ENCODE results near the gene YES1.

Gene YES1

GRCh38 chr18:811182-811891, 705 bp downstream of the YES1 start:
- ChIA-PET POLR2A (no interaction called here), CTCF (interaction anchor here (0.7 to 1.4 kb wide), 3 partner anchors 19 to 100 kb away, joined by 3 to 7 read pairs (median 5); no protein-coding TSS in a partner anchor)
- peak overlapping the region; percentile 91 for H3K4me3 ChIP-seq (ENCODE audit: low read depth, low read length)
- peak overlapping the region; percentile 81 for H3K27ac ChIP-seq (ENCODE audit: extremely low read depth, low read depth, low read length)
- H3K9me3 ChIP-seq (ENCODE audit: control insufficient read depth, insufficient read depth, low read depth, low read length) = no peaks in the 10 kb centered on the region
- no peaks in the 10 kb centered on the region for H3K36me3 ChIP-seq (ENCODE audit: control insufficient read depth in 2 of 2, insufficient read depth in 1 of 2, low read length in 2 of 2)
- peaks cover 17% of the 10 kb centered on the region for H3K4me1 ChIP-seq (ENCODE audit: control insufficient read depth, insufficient read depth, low read length)
- TF ChIP-seq, protein P1, sequence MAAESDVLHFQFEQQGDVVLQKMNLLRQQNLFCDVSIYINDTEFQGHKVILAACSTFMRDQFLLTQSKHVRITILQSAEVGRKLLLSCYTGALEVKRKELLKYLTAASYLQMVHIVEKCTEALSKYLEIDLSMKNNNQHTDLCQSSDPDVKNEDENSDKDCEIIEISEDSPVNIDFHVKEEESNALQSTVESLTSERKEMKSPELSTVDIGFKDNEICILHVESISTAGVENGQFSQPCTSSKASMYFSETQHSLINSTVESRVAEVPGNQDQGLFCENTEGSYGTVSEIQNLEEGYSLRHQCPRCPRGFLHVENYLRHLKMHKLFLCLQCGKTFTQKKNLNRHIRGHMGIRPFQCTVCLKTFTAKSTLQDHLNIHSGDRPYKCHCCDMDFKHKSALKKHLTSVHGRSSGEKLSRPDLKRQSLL (tag by site-specific recombination; IDR thresholded peaks at IDR 0.05) = no peak
- TF ChIP-seq ZNF132 (tag by site-specific recombination; IDR thresholded peaks at IDR 0.05; ENCODE audit: borderline replicate concordance) = no peak
- peak; percentile 51 for TF ChIP-seq PRDM1 (tag by site-specific recombination; IDR thresholded peaks at IDR 0.05)
- peak; percentile 66 for TF ChIP-seq SP2 (tag by site-specific recombination; IDR thresholded peaks at IDR 0.05)
- peak; percentile 41 for TF ChIP-seq PRDM4 (tag by site-specific recombination; IDR thresholded peaks at IDR 0.05)
- no peak for TF ChIP-seq RBAK (tag by site-specific recombination; IDR thresholded peaks at IDR 0.05)
- TF ChIP-seq, protein P2, sequence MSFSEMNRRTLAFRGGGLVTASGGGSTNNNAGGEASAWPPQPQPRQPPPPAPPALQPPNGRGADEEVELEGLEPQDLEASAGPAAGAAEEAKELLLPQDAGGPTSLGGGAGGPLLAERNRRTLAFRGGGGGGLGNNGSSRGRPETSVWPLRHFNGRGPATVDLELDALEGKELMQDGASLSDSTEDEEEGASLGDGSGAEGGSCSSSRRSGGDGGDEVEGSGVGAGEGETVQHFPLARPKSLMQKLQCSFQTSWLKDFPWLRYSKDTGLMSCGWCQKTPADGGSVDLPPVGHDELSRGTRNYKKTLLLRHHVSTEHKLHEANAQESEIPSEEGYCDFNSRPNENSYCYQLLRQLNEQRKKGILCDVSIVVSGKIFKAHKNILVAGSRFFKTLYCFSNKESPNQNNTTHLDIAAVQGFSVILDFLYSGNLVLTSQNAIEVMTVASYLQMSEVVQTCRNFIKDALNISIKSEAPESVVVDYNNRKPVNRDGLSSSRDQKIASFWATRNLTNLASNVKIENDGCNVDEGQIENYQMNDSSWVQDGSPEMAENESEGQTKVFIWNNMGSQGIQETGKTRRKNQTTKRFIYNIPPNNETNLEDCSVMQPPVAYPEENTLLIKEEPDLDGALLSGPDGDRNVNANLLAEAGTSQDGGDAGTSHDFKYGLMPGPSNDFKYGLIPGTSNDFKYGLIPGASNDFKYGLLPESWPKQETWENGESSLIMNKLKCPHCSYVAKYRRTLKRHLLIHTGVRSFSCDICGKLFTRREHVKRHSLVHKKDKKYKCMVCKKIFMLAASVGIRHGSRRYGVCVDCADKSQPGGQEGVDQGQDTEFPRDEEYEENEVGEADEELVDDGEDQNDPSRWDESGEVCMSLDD (tag by site-specific recombination; IDR thresholded peaks at IDR 0.05) = 0 out of 2 replicates have a peak, but pooled peaks have one; percentile 21
- TF ChIP-seq ZNF112 (tag by site-specific recombination; IDR thresholded peaks at IDR 0.05) = no peak
- peak; percentile 82 for TF ChIP-seq ZNF335 (tag by site-specific recombination; conservative IDR thresholded peaks at IDR 0.05)
- TF ChIP-seq ZNF2 (tag by site-specific recombination; IDR thresholded peaks at IDR 0.05) = no peak
- no peak for TF ChIP-seq ZNF513 (tag by site-specific recombination; IDR thresholded peaks at IDR 0.05)
- 0 out of 2 replicates have a peak, but pooled peaks have one; percentile 59 for TF ChIP-seq ZNF501 (tag by site-specific recombination; IDR thresholded peaks at IDR 0.05)
- no peak for TF ChIP-seq AEBP2 (tag by site-specific recombination; IDR thresholded peaks at IDR 0.05; ENCODE audit: borderline replicate concordance)
- TF ChIP-seq ZNF558 (tag by site-specific recombination; IDR thresholded peaks at IDR 0.05) = no peak
- TF ChIP-seq HOXC10 (CRISPR knock-in tag; IDR thresholded peaks at IDR 0.05) = no peak
- no peak for TF ChIP-seq KLF7 (tag by site-specific recombination; IDR thresholded peaks at IDR 0.05; ENCODE audit: borderline replicate concordance)
- no peak for TF ChIP-seq ZNF133 (tag by site-specific recombination; IDR thresholded peaks at IDR 0.05)
- no peak for TF ChIP-seq SETDB1 (IDR thresholded peaks at IDR 0.05; ENCODE audit: insufficient read length, low read length)
- TF ChIP-seq ZNF626 (tag by site-specific recombination; IDR thresholded peaks at IDR 0.05) = no peak
- TF ChIP-seq KLF16 (tag by site-specific recombination; IDR thresholded peaks at IDR 0.05) = no peak
- TF ChIP-seq, protein P3, sequence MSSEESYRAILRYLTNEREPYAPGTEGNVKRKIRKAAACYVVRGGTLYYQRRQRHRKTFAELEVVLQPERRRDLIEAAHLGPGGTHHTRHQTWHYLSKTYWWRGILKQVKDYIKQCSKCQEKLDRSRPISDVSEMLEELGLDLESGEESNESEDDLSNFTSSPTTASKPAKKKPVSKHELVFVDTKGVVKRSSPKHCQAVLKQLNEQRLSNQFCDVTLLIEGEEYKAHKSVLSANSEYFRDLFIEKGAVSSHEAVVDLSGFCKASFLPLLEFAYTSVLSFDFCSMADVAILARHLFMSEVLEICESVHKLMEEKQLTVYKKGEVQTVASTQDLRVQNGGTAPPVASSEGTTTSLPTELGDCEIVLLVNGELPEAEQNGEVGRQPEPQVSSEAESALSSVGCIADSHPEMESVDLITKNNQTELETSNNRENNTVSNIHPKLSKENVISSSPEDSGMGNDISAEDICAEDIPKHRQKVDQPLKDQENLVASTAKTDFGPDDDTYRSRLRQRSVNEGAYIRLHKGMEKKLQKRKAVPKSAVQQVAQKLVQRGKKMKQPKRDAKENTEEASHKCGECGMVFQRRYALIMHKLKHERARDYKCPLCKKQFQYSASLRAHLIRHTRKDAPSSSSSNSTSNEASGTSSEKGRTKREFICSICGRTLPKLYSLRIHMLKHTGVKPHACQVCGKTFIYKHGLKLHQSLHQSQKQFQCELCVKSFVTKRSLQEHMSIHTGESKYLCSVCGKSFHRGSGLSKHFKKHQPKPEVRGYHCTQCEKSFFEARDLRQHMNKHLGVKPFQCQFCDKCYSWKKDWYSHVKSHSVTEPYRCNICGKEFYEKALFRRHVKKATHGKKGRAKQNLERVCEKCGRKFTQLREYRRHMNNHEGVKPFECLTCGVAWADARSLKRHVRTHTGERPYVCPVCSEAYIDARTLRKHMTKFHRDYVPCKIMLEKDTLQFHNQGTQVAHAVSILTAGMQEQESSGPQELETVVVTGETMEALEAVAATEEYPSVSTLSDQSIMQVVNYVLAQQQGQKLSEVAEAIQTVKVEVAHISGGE (tag by site-specific recombination; conservative IDR thresholded peaks at IDR 0.05; ENCODE audit: low read depth) = 0 out of 2 replicates have a peak, but pooled peaks have one; percentile 17
- TF ChIP-seq, protein P4, sequence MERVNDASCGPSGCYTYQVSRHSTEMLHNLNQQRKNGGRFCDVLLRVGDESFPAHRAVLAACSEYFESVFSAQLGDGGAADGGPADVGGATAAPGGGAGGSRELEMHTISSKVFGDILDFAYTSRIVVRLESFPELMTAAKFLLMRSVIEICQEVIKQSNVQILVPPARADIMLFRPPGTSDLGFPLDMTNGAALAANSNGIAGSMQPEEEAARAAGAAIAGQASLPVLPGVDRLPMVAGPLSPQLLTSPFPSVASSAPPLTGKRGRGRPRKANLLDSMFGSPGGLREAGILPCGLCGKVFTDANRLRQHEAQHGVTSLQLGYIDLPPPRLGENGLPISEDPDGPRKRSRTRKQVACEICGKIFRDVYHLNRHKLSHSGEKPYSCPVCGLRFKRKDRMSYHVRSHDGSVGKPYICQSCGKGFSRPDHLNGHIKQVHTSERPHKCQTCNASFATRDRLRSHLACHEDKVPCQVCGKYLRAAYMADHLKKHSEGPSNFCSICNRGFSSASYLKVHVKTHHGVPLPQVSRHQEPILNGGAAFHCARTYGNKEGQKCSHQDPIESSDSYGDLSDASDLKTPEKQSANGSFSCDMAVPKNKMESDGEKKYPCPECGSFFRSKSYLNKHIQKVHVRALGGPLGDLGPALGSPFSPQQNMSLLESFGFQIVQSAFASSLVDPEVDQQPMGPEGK (tag by site-specific recombination; IDR thresholded peaks at IDR 0.05) = peak; percentile 26; the same call in 1 of the 2 replicates
